HepG2 (cell line): ENCODE data around the gene RPUSD3. TPM values are rescaled to one million over a fixed set of nuclear protein-coding genes. Genes with fewer than 3 reads are reported as not detected.

ENCODE experiments used
- CEBPZ ChIP-seq: IDR thresholded peaks from 2 replicates; pipeline ENCODE4 v1.6.1; 2012; ENCODE audit warnings: low read length, improper control_type of control experiment
- CHCHD3 ChIP-seq: sonication (generic); formaldehyde crosslinking; IDR thresholded peaks from 2 replicates; pipeline ENCODE4 v1.8.0; 2022; ENCODE audit warnings: mild to moderate bottlenecking, missing genetic modification reagents, moderate library complexity
- HINFP ChIP-seq: sonication (generic); formaldehyde crosslinking; IDR thresholded peaks from 2 replicates; pipeline ENCODE4 v1.4.0; 2020; ENCODE audit warnings: low read depth, mild to moderate bottlenecking, missing genetic modification reagents
- HMG20B ChIP-seq: conservative IDR thresholded peaks from 2 replicates; pipeline ENCODE4 v1.6.1; 2016; ENCODE audit warnings: missing genetic modification reagents, missing compliant biosample characterization
- IKZF5 ChIP-seq: IDR thresholded peaks from 2 replicates; pipeline ENCODE4 v1.6.1; 2018; ENCODE audit warnings: missing genetic modification reagents, mild to moderate bottlenecking, missing compliant biosample characterization
- JUN ChIP-seq: sonication (generic); formaldehyde crosslinking; IDR thresholded peaks from 2 replicates; pipeline ENCODE4 v1.4.0; 2020; ENCODE audit warnings: mild to moderate bottlenecking, missing genetic modification reagents
- KDM3A ChIP-seq: IDR thresholded peaks from 2 replicates; pipeline ENCODE4 v1.6.1; 2018; ENCODE audit warnings: low read depth, missing compliant biosample characterization
- NFE2 ChIP-seq: sonication (generic); formaldehyde crosslinking; IDR thresholded peaks from 2 replicates; pipeline ENCODE4 v1.4.0; 2020; ENCODE audit warnings: missing genetic modification reagents
- RAD21 ChIP-seq: fragments of 450-650 bp; formaldehyde crosslinking; IDR thresholded peaks from 2 replicates; pipeline ENCODE4 v1.5.0; 2020; ENCODE audit warnings: mild to moderate bottlenecking
- TAF1 ChIP-seq: sonication (generic); formaldehyde crosslinking; IDR thresholded peaks from 2 replicates; pipeline ENCODE4 v1.4.0; 2020; ENCODE audit warnings: missing genetic modification reagents
- YEATS4 ChIP-seq: sonication (generic); formaldehyde crosslinking; IDR thresholded peaks from 2 replicates; pipeline ENCODE4 v1.4.0; 2020; ENCODE audit warnings: missing genetic modification reagents, borderline replicate concordance
- ZBTB7A ChIP-seq: sonication (generic); formaldehyde crosslinking; IDR thresholded peaks from 2 replicates; pipeline ENCODE4 v1.8.0; 2022; ENCODE audit warnings: mild to moderate bottlenecking, missing genetic modification reagents
- ZNF121 ChIP-seq: sonication (generic); formaldehyde crosslinking; IDR thresholded peaks from 2 replicates; pipeline ENCODE4 v1.5.0; 2020; ENCODE audit warnings: mild to moderate bottlenecking, missing genetic modification reagents
- ZNF136 ChIP-seq: sonication (generic); formaldehyde crosslinking; IDR thresholded peaks from 2 replicates; pipeline ENCODE4 v1.8.1; 2022; ENCODE audit warnings: low read depth, mild to moderate bottlenecking, moderate library complexity, missing genetic modification reagents
- ZNF292 ChIP-seq: sonication (generic); formaldehyde crosslinking; IDR thresholded peaks from 2 replicates; pipeline ENCODE4 v1.8.1; 2022; ENCODE audit warnings: mild to moderate bottlenecking, low read depth, missing genetic modification reagents, borderline replicate concordance
- ZNF512 ChIP-seq: sonication (generic); formaldehyde crosslinking; IDR thresholded peaks from 2 replicates; pipeline ENCODE4 v1.4.0; 2020; ENCODE audit warnings: mild to moderate bottlenecking, missing genetic modification reagents
- ZNF746 ChIP-seq: sonication (generic); formaldehyde crosslinking; IDR thresholded peaks from 2 replicates; pipeline ENCODE4 v1.8.0; 2022; ENCODE audit warnings: mild to moderate bottlenecking, missing genetic modification reagents
- ZNF788 ChIP-seq: sonication (generic); formaldehyde crosslinking; IDR thresholded peaks from 2 replicates; pipeline ENCODE4 v1.5.0; 2020; ENCODE audit warnings: mild to moderate bottlenecking, missing genetic modification reagents, borderline replicate concordance
- polyA plus RNA-seq, 8 experiments: library from polyadenylated mRNA; depleted of rRNA in 3 of 8; stranded (reverse) in 7 of 8; unstranded in 1 of 8; fragments of >200 nt; fragmentation: Illumina TruSeq in 4 of 8; extraction: Trizol in 4 of 8; gene quantifications; 2 replicates each; pipeline versions ENCODE4 v1.2.1 to v1.2.3, GENCODE V29; 2011 to 2016; ENCODE audit warnings: low read depth in 4 of 8, missing spikeins in 1 of 8, mixed read lengths in 1 of 8; ENCODE audit not compliant: insufficient read depth in 1 of 8
- total RNA-seq, 5 experiments: library from RNA; depleted of rRNA; stranded (reverse); fragments of >200 nt; fragmentation: Illumina TruSeq; extraction: Trizol; gene quantifications; 2 replicates each; pipeline ENCODE4 v1.2.3, GENCODE V29; 2016; ENCODE audit warnings: low read depth in 1 of 5
- TF ChIP-seq, protein P1 (sequence below): sonication (generic); formaldehyde crosslinking; IDR thresholded peaks from 2 replicates; pipeline ENCODE4 v1.4.0; 2020; ENCODE audit warnings: missing genetic modification reagents

The RPUSD3 gene
- total and polyA plus RNA-seq, 2 of the 13 experiments (the other 11 are each of a cell fraction or from before 2014, with no cell fraction given) = 32.1 to 48.7 TPM

DNA sequence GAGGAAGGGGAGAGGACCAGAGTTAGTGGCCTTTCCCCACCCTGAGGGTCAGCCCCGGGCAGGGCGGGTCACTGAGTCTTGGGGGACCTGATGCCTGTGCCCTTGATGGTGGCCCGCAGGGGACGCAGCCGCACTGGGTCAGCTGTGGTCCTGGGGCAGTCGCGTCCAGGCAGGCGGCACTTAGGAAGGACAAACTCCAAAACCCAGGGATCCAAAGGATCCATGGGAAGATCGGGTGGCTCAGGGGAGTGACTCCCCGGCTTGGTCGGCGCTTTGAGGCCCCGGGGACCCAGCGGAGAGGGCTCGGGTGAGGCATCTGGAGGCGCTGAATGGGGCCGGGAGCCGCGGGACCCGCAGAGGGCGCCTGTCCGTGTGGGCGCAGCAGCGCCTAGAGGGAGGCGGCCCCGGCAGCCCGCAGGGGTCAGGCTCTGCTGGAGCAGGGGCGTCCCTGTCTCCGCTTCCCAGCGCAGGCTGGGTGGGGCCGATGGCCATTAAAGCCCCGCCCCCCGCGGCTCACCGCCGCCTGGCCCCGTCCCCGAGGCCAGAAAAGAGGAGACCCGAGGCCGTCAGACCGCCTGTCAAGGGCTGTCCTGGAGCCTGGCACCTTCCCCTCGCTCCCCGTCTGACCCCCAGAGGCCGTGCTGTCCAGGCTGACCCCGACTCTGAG, 18.7 kb upstream of the RPUSD3 start (continued):
- TF ChIP-seq ZNF512 (CRISPR knock-in tag) (no peak), JUN (CRISPR knock-in tag) (no peak), HMG20B (CRISPR knock-in tag) (no peak), TAF1 (peak; percentile 67; the same call in 1 of the 2 replicates), ZNF121 (CRISPR knock-in tag) (0 out of 2 replicates have a peak, but pooled peaks have one; percentile 17), ZNF292 (CRISPR knock-in tag) (peak; percentile 41; the same call in 1 of the 2 replicates), NFE2 (CRISPR knock-in tag) (no peak), YEATS4 (CRISPR knock-in tag) (peak; percentile 69; the same call in 1 of the 2 replicates), IKZF5 (CRISPR knock-in tag) (peak; percentile 74; the same call in 1 of the 2 replicates), CHCHD3 (CRISPR knock-in tag) (no peak), ZBTB7A (peak; percentile 24; the same call in 1 of the 2 replicates), ZNF746 (CRISPR knock-in tag) (no peak), CEBPZ (no peak), ZNF136 (CRISPR knock-in tag) (0 out of 2 replicates have a peak, but pooled peaks have one; percentile 67), KDM3A (CRISPR knock-in tag) (peak; percentile 88), HINFP (CRISPR knock-in tag) (0 out of 2 replicates have a peak, but pooled peaks have one; percentile 43), ZNF788 (peak; percentile 35; the same call in 1 of the 2 replicates), RAD21 (CRISPR knock-in tag) (peak; percentile 98)
- TF ChIP-seq, protein P1, sequence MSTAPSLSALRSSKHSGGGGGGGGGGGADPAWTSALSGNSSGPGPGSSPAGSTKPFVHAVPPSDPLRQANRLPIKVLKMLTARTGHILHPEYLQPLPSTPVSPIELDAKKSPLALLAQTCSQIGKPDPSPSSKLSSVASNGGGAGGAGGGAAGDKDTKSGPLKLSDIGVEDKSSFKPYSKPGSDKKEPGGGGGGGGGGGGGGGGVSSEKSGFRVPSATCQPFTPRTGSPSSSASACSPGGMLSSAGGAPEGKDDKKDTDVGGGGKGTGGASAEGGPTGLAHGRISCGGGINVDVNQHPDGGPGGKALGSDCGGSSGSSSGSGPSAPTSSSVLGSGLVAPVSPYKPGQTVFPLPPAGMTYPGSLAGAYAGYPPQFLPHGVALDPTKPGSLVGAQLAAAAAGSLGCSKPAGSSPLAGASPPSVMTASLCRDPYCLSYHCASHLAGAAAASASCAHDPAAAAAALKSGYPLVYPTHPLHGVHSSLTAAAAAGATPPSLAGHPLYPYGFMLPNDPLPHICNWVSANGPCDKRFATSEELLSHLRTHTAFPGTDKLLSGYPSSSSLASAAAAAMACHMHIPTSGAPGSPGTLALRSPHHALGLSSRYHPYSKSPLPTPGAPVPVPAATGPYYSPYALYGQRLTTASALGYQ (CRISPR knock-in tag) = 0 out of 2 replicates have a peak, but pooled peaks have one; percentile 32
